H9 (cell line): ENCODE results near the gene AFF2. TPM values are rescaled to one million over a fixed set of nuclear protein-coding genes. Genes with fewer than 3 reads are reported as not detected.

Experiments
- DNase-seq: peaks from one replicate; pipeline ENCODE4 v3.0.0-alpha.2; 2017
- H2AFZ ChIP-seq: one replicate; pipeline ENCODE4 v1.6.1; 2013; ENCODE audit warnings: mild to moderate bottlenecking, low read length, control low read depth, moderate library complexity
- H2AK5ac ChIP-seq: 2 replicates; pipeline ENCODE4 v1.6.1; 2013; ENCODE audit warnings: low read length, control low read depth, mixed read lengths; ENCODE audit not compliant: insufficient read length
- H2BK120ac ChIP-seq: one replicate; pipeline ENCODE4 v1.6.1; 2013; ENCODE audit warnings: low read depth, mild to moderate bottlenecking, low read length, control low read depth, inconsistent platforms; ENCODE audit not compliant: poor library complexity, severe bottlenecking
- H2BK12ac ChIP-seq: 2 replicates; pipeline ENCODE4 v1.6.1; 2013; ENCODE audit warnings: low read length, control low read depth, mixed read lengths, low read depth; ENCODE audit not compliant: insufficient read length
- H2BK15ac ChIP-seq: 2 replicates; pipeline ENCODE4 v1.6.1; 2013; ENCODE audit warnings: low read depth, low read length, control low read depth
- H2BK20ac ChIP-seq: one replicate; pipeline ENCODE4 v1.6.1; 2013; ENCODE audit warnings: low read depth, mild to moderate bottlenecking, low read length, control low read depth, inconsistent platforms; ENCODE audit not compliant: poor library complexity, severe bottlenecking
- H2BK5ac ChIP-seq: 2 replicates; pipeline ENCODE4 v1.6.1; 2013; ENCODE audit warnings: low read length, control low read depth, mixed read lengths; ENCODE audit not compliant: insufficient read length
- H3K14ac ChIP-seq: 2 replicates; pipeline ENCODE4 v1.6.1; 2013; ENCODE audit warnings: low read length, control low read depth; ENCODE audit not compliant: insufficient read depth
- H3K18ac ChIP-seq: 2 replicates; pipeline ENCODE4 v1.6.1; 2013; ENCODE audit warnings: low read depth, mild to moderate bottlenecking, mixed read lengths, low read length, control low read depth; ENCODE audit not compliant: insufficient read length
- H3K23ac ChIP-seq: 2 replicates; pipeline ENCODE4 v1.6.1; 2013; ENCODE audit warnings: low read length, control low read depth, mixed read lengths, low read depth; ENCODE audit not compliant: insufficient read length
- H3K23me2 ChIP-seq: 2 replicates; pipeline ENCODE4 v1.6.1; 2013; ENCODE audit warnings: low read depth, mild to moderate bottlenecking, mixed read lengths, low read length, control low read depth; ENCODE audit not compliant: insufficient read length, poor library complexity, severe bottlenecking
- H3K27ac ChIP-seq: 2 replicates; pipeline ENCODE4 v1.5.1; 2013; ENCODE audit warnings: low read length, control low read depth, mixed read lengths, low read depth; ENCODE audit not compliant: insufficient read length
- H3K27me3 ChIP-seq: 2 replicates; pipeline ENCODE4 v1.6.1; 2013; ENCODE audit warnings: low read length, control low read depth, inconsistent platforms; ENCODE audit not compliant: insufficient read depth
- H3K4ac ChIP-seq: 2 replicates; pipeline ENCODE4 v1.6.1; 2013; ENCODE audit warnings: low read depth, mild to moderate bottlenecking, control low read depth, inconsistent platforms, low read length, moderate library complexity
- H3K4me1 ChIP-seq: 2 replicates; pipeline ENCODE4 v1.6.1; 2013; ENCODE audit warnings: low read length, control low read depth, inconsistent platforms; ENCODE audit not compliant: insufficient read depth
- H3K4me2 ChIP-seq: 2 replicates; pipeline ENCODE4 v1.6.1; 2013; ENCODE audit warnings: low read length, control low read depth, mixed read lengths; ENCODE audit not compliant: insufficient read length, insufficient read depth
- H3K56ac ChIP-seq: 2 replicates; pipeline ENCODE4 v1.6.1; 2013; ENCODE audit warnings: low read depth, mild to moderate bottlenecking, mixed read lengths, low read length, control low read depth; ENCODE audit not compliant: insufficient read length
- H3K79me1 ChIP-seq: 2 replicates; pipeline ENCODE4 v1.6.1; 2013; ENCODE audit warnings: low read depth, mild to moderate bottlenecking, moderate library complexity, low read length, control low read depth, inconsistent platforms; ENCODE audit not compliant: insufficient read depth, poor library complexity, severe bottlenecking
- H3K79me2 ChIP-seq: 2 replicates; pipeline ENCODE4 v1.6.1; 2013; ENCODE audit warnings: low read length, control low read depth, inconsistent platforms; ENCODE audit not compliant: insufficient read depth
- H3K9ac ChIP-seq: 2 replicates; pipeline ENCODE4 v1.6.1; 2013; ENCODE audit warnings: low read length, control low read depth, mixed read lengths; ENCODE audit not compliant: insufficient read length; ENCODE audit errors: extremely low read depth
- H3K9me3 ChIP-seq: one replicate; pipeline ENCODE4 v1.6.1; 2013; ENCODE audit warnings: low read depth, low read length, inconsistent platforms; ENCODE audit not compliant: control insufficient read depth
- H3T11ph ChIP-seq: one replicate; pipeline ENCODE4 v1.6.1; 2013; ENCODE audit warnings: mild to moderate bottlenecking, low read length, control low read depth, inconsistent platforms
- H4K20me1 ChIP-seq: one replicate; pipeline ENCODE4 v1.6.1; 2013; ENCODE audit not compliant: control insufficient read depth, insufficient read length, insufficient read depth
- H4K5ac ChIP-seq: 2 replicates; pipeline ENCODE4 v1.6.1; 2013; ENCODE audit warnings: low read depth, mild to moderate bottlenecking, mixed read lengths, low read length, control low read depth; ENCODE audit not compliant: insufficient read length
- H4K8ac ChIP-seq: replicated peaks from 2 replicates; pipeline ENCODE4 v1.6.1; 2013; ENCODE audit warnings: low read length, control low read depth, mixed read lengths, low read depth; ENCODE audit not compliant: insufficient read length
- H4K91ac ChIP-seq: 2 replicates; pipeline ENCODE4 v1.6.1; 2013; ENCODE audit warnings: low read depth, mild to moderate bottlenecking, moderate library complexity, mixed read lengths, low read length, control low read depth; ENCODE audit not compliant: insufficient read length
- H3K27ac Mint-ChIP-seq, 3 experiments: 2 replicates in 2 of 3; 3 replicates in 1 of 3; pipeline ENCODE4 v1.8.0; 2020 to 2021; ENCODE audit warnings: mixed read lengths in 3 of 3, mild to moderate bottlenecking in 1 of 3, moderate library complexity in 1 of 3
- H3K27me3 Mint-ChIP-seq: 2 replicates; pipeline ENCODE4 v1.8.0; 2021; ENCODE audit warnings: low read depth, mild to moderate bottlenecking, moderate library complexity, mixed read lengths
- H3K36me3 Mint-ChIP-seq, 3 experiments: 2 replicates in 2 of 3; 3 replicates in 1 of 3; pipeline ENCODE4 v1.8.0; 2020 to 2021; ENCODE audit warnings: low read depth in 3 of 3, mixed read lengths in 3 of 3; ENCODE audit not compliant: insufficient read depth in 1 of 3
- H3K4me1 Mint-ChIP-seq, 2 experiments: 2 replicates each; pipeline ENCODE4 v1.8.0; 2020; ENCODE audit warnings: mixed read lengths in 2 of 2
- H3K4me3 Mint-ChIP-seq, 2 experiments: 2 replicates in 1 of 2; 3 replicates in 1 of 2; pipeline ENCODE4 v1.8.0; 2020 to 2021; ENCODE audit warnings: mild to moderate bottlenecking in 2 of 2, mixed read lengths in 2 of 2, moderate library complexity in 1 of 2
- H3K9me3 Mint-ChIP-seq, 2 experiments: 2 replicates in 1 of 2; 3 replicates in 1 of 2; pipeline ENCODE4 v1.8.0; 2020; ENCODE audit warnings: mild to moderate bottlenecking in 2 of 2, mixed read lengths in 2 of 2, moderate library complexity in 1 of 2
- CTCF ChIP-seq: fragments of 200-600 bp; sonication (generic); conservative IDR thresholded peaks from 3 replicates; pipeline ENCODE4 v1.8.0; 2021; ENCODE audit warnings: antibody characterized with exemption, mild to moderate bottlenecking
- WGBS: extraction: QIAGEN DNeasy Blood & Tissue Kit; methylation state at CpG from one replicate; pipeline ENCODE4 v1.1.7; 2013; ENCODE audit warnings: missing lambda C conversion rate, low lambda C conversion rate, mixed read lengths; ENCODE audit not compliant: insufficient read length; ENCODE audit errors: extremely low coverage; 5-methylcytosine and 5-hydroxymethylcytosine counted together
- total RNA-seq: library from RNA; stranded (reverse); gene quantifications from 2 replicates; pipeline ENCODE4 v1.2.1, GENCODE V29; 2021

AFF2 gene
- total RNA-seq, 1 experiment from 2014 or later, result 14.6 TPM

GRCh38 chrX:148813967-148814366 lies 313.6 kb downstream of the AFF2 start:
- Histone ChIP-seq H3K23me2 (no peaks in the 10 kb centered on the region), H4K20me1 (no peaks in the 10 kb centered on the region), H4K91ac (no peak overlapping the region), H4K8ac (no peak overlapping the region), H3K18ac (no peak overlapping the region), H4K5ac (no peak overlapping the region), H3K56ac (no peak overlapping the region), H3K27me3 (no peaks in the 10 kb centered on the region), H3K4me2 (no peak overlapping the region), H3K23ac (no peak overlapping the region), H3K14ac (no peak overlapping the region), H3K4ac (no peak overlapping the region), H2BK15ac (no peak overlapping the region), H3K79me1 (no peaks in the 10 kb centered on the region), H3K27ac (no peak overlapping the region), H2BK120ac (no peak overlapping the region), H3K79me2 (no peaks in the 10 kb centered on the region), H2BK12ac (no peak overlapping the region), H3K9ac (no peak overlapping the region), H2AFZ (no peak overlapping the region), H3K4me1 (no peaks in the 10 kb centered on the region), H3K9me3 (peaks cover 40% of the 10 kb centered on the region), H3T11ph (no peak overlapping the region), H2AK5ac (no peak overlapping the region), H2BK20ac (no peak overlapping the region), H2BK5ac (no peak overlapping the region)
- peaks cover 4 to 18% of the 10 kb centered on the region in 2 experiments for H3K4me1 Mint-ChIP-seq
- H3K27me3 Mint-ChIP-seq, result no peaks in the 10 kb centered on the region
- DNase-seq, result no peak
- H3K27ac Mint-ChIP-seq, result no peak overlapping the region
- no peaks in the 10 kb centered on the region; a peak in 1 of 7 replicates for H3K36me3 Mint-ChIP-seq
- peaks cover 52 to 66% of the 10 kb centered on the region in 2 experiments for H3K9me3 Mint-ChIP-seq
- no peak for TF ChIP-seq CTCF
- H3K4me3 Mint-ChIP-seq, result no peak overlapping the region
- WGBS, result no CpG with 5 or more reads among the region's 4 CpGs
